Body of pancreas (tissue), 4 donors: Measurements from ENCODE around the gene ARRB1.

Source experiments
- POLR2A ChIP-seq, 3 donors: fragments of 450-650 bp; IDR thresholded peaks; one replicate each; pipeline ENCODE4 v1.6.1; 2016; ENCODE audit warnings: antibody characterized with exemption in 3 of 3, mild to moderate bottlenecking in 2 of 3
- TF ChIP-seq, protein P1 (sequence below), 7 experiments: fragments of 450-650 bp in 4 of 7; fragments of 200-600 bp in 3 of 7; sonication (generic) in 3 of 7; IDR thresholded peaks; one replicate each; pipeline ENCODE4 v1.5.1; 2016 to 2019; ENCODE audit warnings: antibody characterized with exemption in 7 of 7

DNA sequence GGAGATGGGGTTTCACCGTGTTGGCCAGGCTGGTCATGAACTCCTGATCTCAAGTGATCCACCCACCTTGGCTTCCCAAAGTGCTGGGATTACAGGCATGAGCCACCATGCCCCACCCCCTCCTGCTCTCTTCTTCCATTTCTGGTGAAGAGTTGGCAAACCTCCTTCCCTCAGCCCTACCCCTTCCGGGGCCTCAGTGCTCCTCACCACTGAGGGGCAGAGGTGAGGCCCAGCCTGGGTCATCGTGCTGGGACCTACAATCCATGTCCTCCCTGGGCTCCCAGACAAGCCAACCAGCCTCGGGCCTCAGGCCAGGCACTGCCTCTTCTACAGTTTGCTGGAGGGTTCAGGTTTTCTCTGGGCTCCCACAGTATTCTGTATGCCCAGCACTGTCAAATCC lies 125.7 kb downstream of the ARRB1 start:
- TF ChIP-seq POLR2A (IDR thresholded peaks at IDR 0.05) = no peak
- TF ChIP-seq, protein P1, sequence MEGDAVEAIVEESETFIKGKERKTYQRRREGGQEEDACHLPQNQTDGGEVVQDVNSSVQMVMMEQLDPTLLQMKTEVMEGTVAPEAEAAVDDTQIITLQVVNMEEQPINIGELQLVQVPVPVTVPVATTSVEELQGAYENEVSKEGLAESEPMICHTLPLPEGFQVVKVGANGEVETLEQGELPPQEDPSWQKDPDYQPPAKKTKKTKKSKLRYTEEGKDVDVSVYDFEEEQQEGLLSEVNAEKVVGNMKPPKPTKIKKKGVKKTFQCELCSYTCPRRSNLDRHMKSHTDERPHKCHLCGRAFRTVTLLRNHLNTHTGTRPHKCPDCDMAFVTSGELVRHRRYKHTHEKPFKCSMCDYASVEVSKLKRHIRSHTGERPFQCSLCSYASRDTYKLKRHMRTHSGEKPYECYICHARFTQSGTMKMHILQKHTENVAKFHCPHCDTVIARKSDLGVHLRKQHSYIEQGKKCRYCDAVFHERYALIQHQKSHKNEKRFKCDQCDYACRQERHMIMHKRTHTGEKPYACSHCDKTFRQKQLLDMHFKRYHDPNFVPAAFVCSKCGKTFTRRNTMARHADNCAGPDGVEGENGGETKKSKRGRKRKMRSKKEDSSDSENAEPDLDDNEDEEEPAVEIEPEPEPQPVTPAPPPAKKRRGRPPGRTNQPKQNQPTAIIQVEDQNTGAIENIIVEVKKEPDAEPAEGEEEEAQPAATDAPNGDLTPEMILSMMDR (IDR thresholded peaks at IDR 0.05) = no peak
